Gastroesophageal sphincter (tissue), 4 donors: Measurements from ENCODE around the gene PDIA4. TPM values are rescaled to one million over a fixed set of nuclear protein-coding genes. Genes with fewer than 3 reads are reported as not detected.

Experiments
- ATAC-seq: fragments of 150-250 bp; one replicate; pipeline ENCODE4 v1.9.1; 2016; ENCODE audit warnings: mild to moderate bottlenecking, moderate library complexity
- H3K27ac ChIP-seq, 4 donors: fragments of 200-600 bp; sonication (generic) in 3 of 4; 1 replicate in 3 of 4; 2 replicates in 1 of 4; pipeline ENCODE4 v1.5.1; 2016 to 2019
- H3K27me3 ChIP-seq: fragments of 200-600 bp; sonication (generic); one replicate; pipeline ENCODE4 v1.5.1; 2019
- H3K36me3 ChIP-seq, 2 donors: fragments of 200-600 bp; sonication (generic); one replicate each; pipeline ENCODE4 v1.5.1; 2019; ENCODE audit warnings: control low read depth in 1 of 2
- H3K4me1 ChIP-seq, 3 donors: fragments of 200-600 bp; sonication (generic); 1 replicate in 2 of 3; 2 replicates in 1 of 3; pipeline ENCODE4 v1.5.1; 2016 to 2019; ENCODE audit warnings: control low read depth in 2 of 3
- H3K4me3 ChIP-seq, 2 donors: fragments of 200-600 bp; sonication (generic); one replicate each; pipeline ENCODE4 v1.5.1; 2019; ENCODE audit warnings: mild to moderate bottlenecking in 1 of 2, moderate library complexity in 1 of 2
- H3K9me3 ChIP-seq, 3 donors: fragments of 200-600 bp; sonication (generic); one replicate each; pipeline ENCODE4 v1.5.1; 2017 to 2019; ENCODE audit warnings: control low read depth in 2 of 3
- CTCF ChIP-seq, 4 experiments: fragments of 200-600 bp in 2 of 4; fragments of 450-650 bp in 2 of 4; sonication (generic) in 1 of 4; IDR thresholded peaks; one replicate each; pipeline ENCODE4 v1.5.1; 2017 to 2019; ENCODE audit warnings: antibody characterized with exemption in 4 of 4, mild to moderate bottlenecking in 2 of 4, moderate library complexity in 2 of 4
- EP300 ChIP-seq: sonication (generic); formaldehyde crosslinking; IDR thresholded peaks from one replicate; pipeline ENCODE4 v1.6.1; 2017; ENCODE audit warnings: antibody characterized with exemption, mild to moderate bottlenecking
- POLR2A ChIP-seq, 2 donors: fragments of 450-650 bp; IDR thresholded peaks; one replicate each; pipeline ENCODE4 v1.6.1; 2017; ENCODE audit warnings: antibody characterized with exemption in 2 of 2, mild to moderate bottlenecking in 2 of 2, moderate library complexity in 1 of 2
- POLR2AphosphoS5 ChIP-seq: sonication (generic); formaldehyde crosslinking; IDR thresholded peaks from one replicate; pipeline ENCODE4 v1.6.1; 2017; ENCODE audit warnings: antibody characterized with exemption
- WGBS, 2 donors: methylation state at CpG; one replicate each; pipeline ENCODE4 v1.1.5; 2018; ENCODE audit warnings: low coverage in 1 of 2; 5-methylcytosine and 5-hydroxymethylcytosine counted together
- total RNA-seq, 4 donors: library from RNA; depleted of rRNA; stranded (reverse); fragments of >200 nt; gene quantifications; one replicate each; pipeline ENCODE4 v1.1.0, GENCODE V29; 2016

PDIA4 gene
- total RNA-seq, 4 donors from 2014 or later = 25.4 to 81.0 (median 46.5) TPM

- Histone ChIP-seq H3K36me3 (peaks cover 0 to 65% of the 10 kb centered on the region in 2 donors), H3K27me3 (no peaks in the 10 kb centered on the region), H3K9me3 (no peaks in the 10 kb centered on the region), H3K4me3 (no peak overlapping the region), H3K27ac (peak overlapping the region in 2 of 4 donors; percentile 34 to 52), H3K4me1 (no peaks in the 10 kb centered on the region)
- ATAC-seq = no peak
- 89 to 92% methylated on average over 1 to 4 of the region's 4 CpGs for WGBS, 2 donors
- TF ChIP-seq CTCF (IDR thresholded peaks at IDR 0.05) (no peak), POLR2AphosphoS5 (no peak), EP300 (no peak), POLR2A (IDR thresholded peaks at IDR 0.05) (no peak)
Observed at GRCh38 chr7:149072438-149072775, 44.1 kb upstream of the PDIA4 start.

- 87 to 90% methylated on average over 2 to 3 of the region's 46 CpGs for WGBS, 2 donors
- no peaks in the 10 kb centered on the region for H3K27me3 ChIP-seq
- H3K36me3 ChIP-seq = peaks cover 0 to 61% of the 10 kb centered on the region in 2 donors
- H3K4me1 ChIP-seq = no peaks in the 10 kb centered on the region
- TF ChIP-seq CTCF (IDR thresholded peaks at IDR 0.05) (peak in 1 of 4 experiments; percentile 49), POLR2A (IDR thresholded peaks at IDR 0.05) (no peak), EP300 (no peak)
- peak; percentile 65 for ATAC-seq
- H3K4me3 ChIP-seq = no peak overlapping the region
- H3K9me3 ChIP-seq = no peaks in the 10 kb centered on the region
- H3K27ac ChIP-seq = peak overlapping the region in 2 of 4 donors; percentile 34 to 52
Observed at GRCh38 chr7:149071641-149072437, 43.5 kb upstream of the PDIA4 start.

- H3K27me3 ChIP-seq = no peaks in the 10 kb centered on the region
- WGBS, 2 donors = 70% methylated on average over 4 of the region's 29 CpGs; no CpG with 5 or more reads in 1 of the 2 donors
- no peaks in the 10 kb centered on the region for H3K9me3 ChIP-seq
- ATAC-seq = no peak
- peaks cover 0 to 1% (median 0%) of the 10 kb centered on the region in 3 donors for H3K4me1 ChIP-seq
- H3K36me3 ChIP-seq = peaks cover 0 to 58% of the 10 kb centered on the region in 2 donors
- H3K4me3 ChIP-seq = no peak overlapping the region
- no peak for TF ChIP-seq EP300
- H3K27ac ChIP-seq = peak overlapping the region in 1 of 4 donors; percentile 34
Observed at GRCh38 chr7:149071182-149071635, 42.9 kb upstream of the PDIA4 start.

- TF ChIP-seq POLR2AphosphoS5 (no peak), EP300 (no peak), POLR2A (IDR thresholded peaks at IDR 0.05) (no peak), CTCF (IDR thresholded peaks at IDR 0.05) (no peak)
- no peak for ATAC-seq
Observed at GRCh38 chr7:149070372-149071125, 42.2 kb upstream of the PDIA4 start.

GRCh38 chr7:149067869-149068268 lies 39.6 kb upstream of the PDIA4 start:
- H3K27me3 ChIP-seq = no peaks in the 10 kb centered on the region
- H3K27ac ChIP-seq = no peak overlapping the region
- 30 to 70% methylated on average over 2 to 4 of the region's 4 CpGs for WGBS, 2 donors
- ATAC-seq = no peak
- peaks cover 0 to 45% of the 10 kb centered on the region in 2 donors for H3K36me3 ChIP-seq
- H3K4me3 ChIP-seq = no peak overlapping the region
- H3K9me3 ChIP-seq = no peaks in the 10 kb centered on the region
- H3K4me1 ChIP-seq = peaks cover 0 to 13% (median 0%) of the 10 kb centered on the region in 3 donors
- no peak for TF ChIP-seq POLR2A (IDR thresholded peaks at IDR 0.05)
- TF ChIP-seq POLR2AphosphoS5 = no peak
- TF ChIP-seq CTCF (IDR thresholded peaks at IDR 0.05) = no peak
- TF ChIP-seq EP300 = no peak

More at GRCh38 chr7:149070372-149071125, 42.2 kb upstream of the PDIA4 start:
- Histone ChIP-seq H3K27me3 (no peaks in the 10 kb centered on the region), H3K9me3 (no peaks in the 10 kb centered on the region), H3K27ac (no peak overlapping the region), H3K36me3 (peaks cover 0 to 58% of the 10 kb centered on the region in 2 donors), H3K4me1 (peaks cover 0 to 6% (median 0%) of the 10 kb centered on the region in 3 donors), H3K4me3 (no peak overlapping the region)
- WGBS, 2 donors = 83 to 97% methylated on average over 1 to 7 of the region's 31 CpGs
